K562 (cell line): ENCODE results near the gene PHLDA3. TPM values are rescaled to one million over a fixed set of nuclear protein-coding genes. Genes with fewer than 3 reads are reported as not detected.
A peak's percentile ranks its signal among the peaks of the same experiment; 100 is the strongest.

Experiments used
- ADNP ChIP-seq: fragments of 200-800 bp; sonication (Bioruptor generic); IDR thresholded peaks from 2 replicates; pipeline ENCODE4 v1.6.1; 2016; ENCODE audit warnings: missing genetic modification characterization, missing compliant biosample characterization
- BCLAF1 ChIP-seq, 2 experiments: fragments of 450-650 bp in 1 of 2; IDR thresholded peaks; 2 replicates each; pipeline ENCODE4 v1.6.1; 2011 to 2017; ENCODE audit warnings: low read depth in 2 of 2, antibody characterized with exemption in 1 of 2, borderline replicate concordance in 1 of 2, low read length in 1 of 2, mild to moderate bottlenecking in 1 of 2, mixed read lengths in 1 of 2; ENCODE audit not compliant: control insufficient read depth in 1 of 2
- BRD4 ChIP-seq: fragments of 200-600 bp; sonication (generic); IDR thresholded peaks from 2 replicates; pipeline ENCODE4 v1.6.1; 2017; ENCODE audit warnings: inconsistent platforms
- CAMTA2 ChIP-seq: fragments of 250-450 bp; sonication (Bioruptor Pico); conservative IDR thresholded peaks from 2 replicates; pipeline ENCODE4 v1.5.1; 2022
- EGR1 ChIP-seq: fragments of 450-650 bp; conservative IDR thresholded peaks from 2 replicates; pipeline ENCODE4 v1.6.1; 2017; ENCODE audit warnings: mild to moderate bottlenecking
- EHMT2 ChIP-seq: fragments of 450-650 bp; IDR thresholded peaks from 2 replicates; pipeline ENCODE4 v1.6.1; 2018; ENCODE audit warnings: antibody characterized with exemption
- ETV1 ChIP-seq: fragments of 450-650 bp; conservative IDR thresholded peaks from 2 replicates; pipeline ENCODE4 v1.6.1; 2016; ENCODE audit warnings: missing genetic modification characterization, control low read depth, low read depth, missing compliant biosample characterization
- GTF2E2 ChIP-seq: fragments of 200-800 bp; sonication (Bioruptor generic); IDR thresholded peaks from 2 replicates; pipeline ENCODE4 v1.6.1; 2016; ENCODE audit warnings: missing genetic modification characterization, missing compliant biosample characterization
- HBP1 ChIP-seq: fragments of 450-650 bp; formaldehyde crosslinking; IDR thresholded peaks from 2 replicates; pipeline ENCODE4 v1.4.0; 2022; ENCODE audit warnings: missing genetic modification characterization
- HMG20A ChIP-seq: fragments of 450-650 bp; formaldehyde crosslinking; conservative IDR thresholded peaks from 2 replicates; pipeline ENCODE4 v1.4.0; 2020; ENCODE audit warnings: mild to moderate bottlenecking, mixed read lengths
- NR2C1 ChIP-seq, 2 experiments: fragments of 450-650 bp; IDR thresholded peaks; 2 replicates each; pipeline ENCODE4 v1.6.1; 2017; ENCODE audit warnings: mild to moderate bottlenecking in 2 of 2, antibody characterized with exemption in 1 of 2, inconsistent platforms in 1 of 2, missing compliant biosample characterization in 1 of 2, missing genetic modification characterization in 1 of 2
- NR4A1 ChIP-seq, 2 experiments: fragments of 250-450 bp in 1 of 2; fragments of 450-650 bp in 1 of 2; sonication (Bioruptor Pico) in 1 of 2; IDR thresholded peaks; 2 replicates each; pipeline versions ENCODE4 v1.4.0 to v1.6.1; 2016 to 2020; ENCODE audit warnings: mild to moderate bottlenecking in 2 of 2, missing compliant biosample characterization in 1 of 2, missing genetic modification characterization in 1 of 2, moderate library complexity in 1 of 2
- POLR2AphosphoS2 ChIP-seq: IDR thresholded peaks from 2 replicates; pipeline ENCODE4 v1.6.1; 2012; ENCODE audit warnings: low read length, improper control_type of control experiment
- RNF2 ChIP-seq: sonication (generic); IDR thresholded peaks from 2 replicates; pipeline ENCODE4 v1.6.1; 2016
- SMAD3 ChIP-seq: fragments of 450-650 bp; formaldehyde crosslinking; conservative IDR thresholded peaks from 2 replicates; pipeline ENCODE4 v1.4.0; 2020; ENCODE audit warnings: mild to moderate bottlenecking
- SMARCA4 ChIP-seq: fragments of 450-650 bp; IDR thresholded peaks from 2 replicates; pipeline ENCODE4 v1.6.1; 2016
- TCF7 ChIP-seq: sonication (generic); IDR thresholded peaks from 2 replicates; pipeline ENCODE4 v1.6.1; 2016; ENCODE audit warnings: antibody characterized with exemption, borderline replicate concordance
- TGIF2 ChIP-seq: sonication (generic); formaldehyde crosslinking; IDR thresholded peaks from 2 replicates; pipeline ENCODE4 v1.8.1; 2022; ENCODE audit warnings: mild to moderate bottlenecking, missing genetic modification reagents, moderate library complexity
- TRIM28 ChIP-seq: fragments of 450-650 bp; IDR thresholded peaks from 2 replicates; pipeline ENCODE4 v1.6.1; 2017
- ZBTB1 ChIP-seq: sonication (generic); formaldehyde crosslinking; IDR thresholded peaks from 2 replicates; pipeline ENCODE4 v1.8.1; 2023; ENCODE audit warnings: missing genetic modification reagents, low read depth, mild to moderate bottlenecking, borderline replicate concordance
- ZBTB7A ChIP-seq: IDR thresholded peaks from 2 replicates; pipeline ENCODE4 v1.6.1; 2011; ENCODE audit warnings: low read depth, mild to moderate bottlenecking, low read length, moderate library complexity, borderline replicate concordance; ENCODE audit not compliant: control insufficient read depth
- ZBTB8A ChIP-seq: fragments of 450-650 bp; IDR thresholded peaks from 2 replicates; pipeline ENCODE4 v1.6.1; 2018; ENCODE audit warnings: mild to moderate bottlenecking, moderate library complexity; ENCODE audit not compliant: partially characterized antibody
- ZNF507 ChIP-seq: conservative IDR thresholded peaks from 2 replicates; pipeline ENCODE4 v1.6.1; 2017; ENCODE audit warnings: missing genetic modification characterization, missing compliant biosample characterization
- ZNF511 ChIP-seq: sonication (generic); formaldehyde crosslinking; IDR thresholded peaks from 2 replicates; pipeline ENCODE4 v1.8.0; 2022; ENCODE audit warnings: mild to moderate bottlenecking, missing genetic modification reagents
- polyA plus RNA-seq, 8 experiments: library from polyadenylated mRNA; depleted of rRNA in 4 of 8; stranded (reverse) in 5 of 8; unstranded in 3 of 8; fragments of >200 nt; fragmentation: Nextera tagmentation in 2 of 8; fragmentation: Illumina TruSeq in 1 of 8; extraction: Ambion mirVana in 2 of 8; extraction: Trizol in 1 of 8; gene quantifications; 2 replicates each; pipeline versions ENCODE4 v1.2.1 to v1.2.3, GENCODE V29; 2011 to 2014; ENCODE audit warnings: inconsistent platforms in 1 of 8, missing spikeins in 1 of 8
- total RNA-seq, 7 experiments: library from RNA; depleted of rRNA in 6 of 7; stranded (reverse); fragments of >200 nt in 6 of 7; fragmentation: Illumina TruSeq in 2 of 7; extraction: Trizol in 2 of 7; gene quantifications; 2 replicates each; pipeline versions ENCODE4 v1.2.1 to v1.2.3, GENCODE V29; 2011 to 2021; ENCODE audit warnings: low replicate concordance in 1 of 7
- TF ChIP-seq, protein P1 (sequence below): fragments of 250-450 bp; sonication (Bioruptor Pico); IDR thresholded peaks from 2 replicates; pipeline ENCODE4 v1.4.0; 2020; ENCODE audit warnings: borderline replicate concordance

PHLDA3 gene
- total and polyA plus RNA-seq, 9 of the 15 experiments (the other 6 are each of a cell fraction or from before 2014, with no cell fraction given) = 0.11 to 0.27 TPM; not detected in 7

DNA sequence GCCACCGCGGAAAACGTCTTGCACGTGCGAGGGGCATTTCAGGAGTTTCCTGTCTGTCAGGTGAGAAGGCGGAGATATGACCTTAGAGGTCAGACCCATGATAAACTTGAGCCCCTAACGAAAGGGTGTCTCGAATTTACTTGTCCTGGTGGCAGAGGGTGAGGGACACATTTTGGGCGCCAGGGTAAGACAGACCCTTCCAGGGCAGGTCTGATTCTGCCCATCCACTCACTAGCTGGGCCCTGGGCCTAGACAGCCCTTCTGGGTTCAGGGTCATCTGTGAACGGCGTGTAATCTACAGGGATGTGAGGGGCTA, 38.3 kb upstream of the PHLDA3 start (continued):
- TF ChIP-seq TGIF2 (no peak), EGR1 (no peak), TCF7 (no peak), ETV1 (tag) (0 out of 2 replicates have a peak, but pooled peaks have one; percentile 11), ZNF507 (tag) (no peak), HMG20A (no peak), CAMTA2 (CRISPR knock-in tag) (no peak), SMAD3 (CRISPR knock-in tag) (no peak), NR2C1 (IDR thresholded peaks at IDR 0.05) (no peak), NR2C1 (tag; IDR thresholded peaks at IDR 0.05) (0 out of 2 replicates have a peak, but pooled peaks have one; percentile 37), BCLAF1 (IDR thresholded peaks at IDR 0.05; ENCODE audit: borderline replicate concordance in 1 of 2, control insufficient read depth in 1 of 2, low read depth in 2 of 2, low read length in 1 of 2) (no peak), BRD4 (no peak), EHMT2 (no peak), TRIM28 (no peak), ZNF511 (no peak), ZBTB8A (no peak), SMARCA4 (no peak), ZBTB1 (no peak), ZBTB7A (no peak), NR4A1 (CRISPR knock-in tag; IDR thresholded peaks at IDR 0.05) (no peak), NR4A1 (tag; IDR thresholded peaks at IDR 0.05) (no peak), RNF2 (no peak), POLR2AphosphoS2 (no peak), HBP1 (0 out of 2 replicates have a peak, but pooled peaks have one; percentile 54), GTF2E2 (no peak), ADNP (no peak)
- TF ChIP-seq, protein P1, sequence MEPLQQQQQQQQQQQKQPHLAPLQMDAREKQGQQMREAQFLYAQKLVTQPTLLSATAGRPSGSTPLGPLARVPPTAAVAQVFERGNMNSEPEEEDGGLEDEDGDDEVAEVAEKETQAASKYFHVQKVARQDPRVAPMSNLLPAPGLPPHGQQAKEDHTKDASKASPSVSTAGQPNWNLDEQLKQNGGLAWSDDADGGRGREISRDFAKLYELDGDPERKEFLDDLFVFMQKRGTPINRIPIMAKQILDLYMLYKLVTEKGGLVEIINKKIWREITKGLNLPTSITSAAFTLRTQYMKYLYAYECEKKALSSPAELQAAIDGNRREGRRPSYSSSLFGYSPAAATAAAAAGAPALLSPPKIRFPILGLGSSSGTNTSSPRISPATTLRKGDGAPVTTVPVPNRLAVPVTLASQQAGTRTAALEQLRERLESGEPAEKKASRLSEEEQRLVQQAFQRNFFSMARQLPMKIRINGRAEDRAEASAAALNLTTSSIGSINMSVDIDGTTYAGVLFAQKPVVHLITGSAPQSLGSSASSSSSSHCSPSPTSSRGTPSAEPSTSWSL (CRISPR knock-in tag) = no peak
